ENCODE data around the gene PTPA. TPM values are rescaled to one million over a fixed set of nuclear protein-coding genes. Genes with fewer than 3 reads are reported as not detected.
"Not testable (repeated sequence)": the region's sequence is repeated elsewhere in the genome, so short reads cannot be mapped to it uniquely, and the experiment has no call there.

Gene PTPA
- total RNA-seq, 6 donors from 2014 or later = 48.2 to 130 (median 67.2) TPM

- Histone ChIP-seq H3K4me3 (no peak overlapping the region), H3K36me3 (no peaks in the 10 kb centered on the region), H3K27me3 (no peaks in the 10 kb centered on the region), H3K9me3 (no peaks in the 10 kb centered on the region), H3K4me1 (no peaks in the 10 kb centered on the region), H3K27ac (no peak overlapping the region)
- no peak for ATAC-seq (ENCODE audit: low FRiP score in 2 of 2)
- TF ChIP-seq EP300 (IDR thresholded peaks at IDR 0.05) = no peak
- TF ChIP-seq POLR2AphosphoS5 (IDR thresholded peaks at IDR 0.05) = no peak
- TF ChIP-seq CTCF (IDR thresholded peaks at IDR 0.05) = no peak
- no peak for TF ChIP-seq POLR2A (IDR thresholded peaks at IDR 0.05)
- no peak for DNase-seq
- 82 to 87% methylated on average over 10 of the region's 10 CpGs for WGBS, 2 donors
Observed at GRCh38 chr9:129185991-129186390, 74.8 kb downstream of the PTPA start.

GRCh38 chr9:129187042-129187441 lies 75.8 kb downstream of the PTPA start:
- H3K27me3 ChIP-seq = no peaks in the 10 kb centered on the region
- H3K27ac ChIP-seq = no peak overlapping the region
- ATAC-seq (ENCODE audit: low FRiP score in 2 of 2) (no peak), DNase-seq (no peak)
- TF ChIP-seq EP300 (IDR thresholded peaks at IDR 0.05) (no peak), POLR2A (IDR thresholded peaks at IDR 0.05) (no peak), CTCF (IDR thresholded peaks at IDR 0.05) (no peak), POLR2AphosphoS5 (IDR thresholded peaks at IDR 0.05) (no peak)
- no peaks in the 10 kb centered on the region for H3K4me1 ChIP-seq
- no peaks in the 10 kb centered on the region for H3K9me3 ChIP-seq
- H3K4me3 ChIP-seq = no peak overlapping the region
- WGBS, 2 donors = 89 to 100% methylated on average over 1 of the region's 1 CpG
- H3K36me3 ChIP-seq = no peaks in the 10 kb centered on the region

GRCh38 chr9:129189971-129190370 lies 78.8 kb downstream of the PTPA start:
- 92 to 98% methylated on average over 8 of the region's 8 CpGs for WGBS, 2 donors

GRCh38 chr9:129191234-129191633 lies 80.0 kb downstream of the PTPA start:
- no peak overlapping the region for H3K4me3 ChIP-seq
- no peaks in the 10 kb centered on the region for H3K9me3 ChIP-seq
- whole genome bisulfite sequencing, 2 donors = 87 to 91% methylated on average over 7 of the region's 7 CpGs
- no peaks in the 10 kb centered on the region for H3K36me3 ChIP-seq
- ATAC-seq (ENCODE audit: low FRiP score in 2 of 2) = no peak
- no peaks in the 10 kb centered on the region for H3K4me1 ChIP-seq
- no peaks in the 10 kb centered on the region for H3K27me3 ChIP-seq
- TF ChIP-seq POLR2A (IDR thresholded peaks at IDR 0.05) = no peak
- TF ChIP-seq POLR2AphosphoS5 (IDR thresholded peaks at IDR 0.05) = no peak
- TF ChIP-seq EP300 (IDR thresholded peaks at IDR 0.05) = no peak
- no peak for TF ChIP-seq CTCF (IDR thresholded peaks at IDR 0.05)
- no peak overlapping the region for H3K27ac ChIP-seq
- DNase-seq = no peak

More at GRCh38 chr9:129189971-129190370, 78.8 kb downstream of the PTPA start:
- not testable (repeated sequence) for H3K9me3 ChIP-seq; H3K4me1 ChIP-seq; H3K36me3 ChIP-seq; H3K27ac ChIP-seq; ATAC-seq (ENCODE audit: low FRiP score in 2 of 2); H3K4me3 ChIP-seq; H3K27me3 ChIP-seq; DNase-seq

- TF ChIP-seq POLR2AphosphoS5 (IDR thresholded peaks at IDR 0.05) = no peak
- TF ChIP-seq CTCF (IDR thresholded peaks at IDR 0.05) = no peak
- TF ChIP-seq POLR2A (IDR thresholded peaks at IDR 0.05) = no peak
- TF ChIP-seq EP300 (IDR thresholded peaks at IDR 0.05) = no peak
- ATAC-seq (ENCODE audit: low FRiP score in 2 of 2) (no peak), DNase-seq (no peak)
- Histone ChIP-seq H3K9me3 (no peaks in the 10 kb centered on the region), H3K27me3 (no peaks in the 10 kb centered on the region), H3K36me3 (no peaks in the 10 kb centered on the region), H3K27ac (no peak overlapping the region), H3K4me3 (no peak overlapping the region), H3K4me1 (peaks cover 0 to 6% (median 2%) of the 10 kb centered on the region in 4 donors)
- WGBS, 2 donors = 80 to 87% methylated on average over 6 to 7 of the region's 7 CpGs
Observed at GRCh38 chr9:129193655-129194054, 82.4 kb downstream of the PTPA start.
